ENCODE results near the gene BICD2.

GRCh38 chr9:92763721-92764380, 782 bp downstream of the BICD2 start:
- TF ChIP-seq, protein P1, sequence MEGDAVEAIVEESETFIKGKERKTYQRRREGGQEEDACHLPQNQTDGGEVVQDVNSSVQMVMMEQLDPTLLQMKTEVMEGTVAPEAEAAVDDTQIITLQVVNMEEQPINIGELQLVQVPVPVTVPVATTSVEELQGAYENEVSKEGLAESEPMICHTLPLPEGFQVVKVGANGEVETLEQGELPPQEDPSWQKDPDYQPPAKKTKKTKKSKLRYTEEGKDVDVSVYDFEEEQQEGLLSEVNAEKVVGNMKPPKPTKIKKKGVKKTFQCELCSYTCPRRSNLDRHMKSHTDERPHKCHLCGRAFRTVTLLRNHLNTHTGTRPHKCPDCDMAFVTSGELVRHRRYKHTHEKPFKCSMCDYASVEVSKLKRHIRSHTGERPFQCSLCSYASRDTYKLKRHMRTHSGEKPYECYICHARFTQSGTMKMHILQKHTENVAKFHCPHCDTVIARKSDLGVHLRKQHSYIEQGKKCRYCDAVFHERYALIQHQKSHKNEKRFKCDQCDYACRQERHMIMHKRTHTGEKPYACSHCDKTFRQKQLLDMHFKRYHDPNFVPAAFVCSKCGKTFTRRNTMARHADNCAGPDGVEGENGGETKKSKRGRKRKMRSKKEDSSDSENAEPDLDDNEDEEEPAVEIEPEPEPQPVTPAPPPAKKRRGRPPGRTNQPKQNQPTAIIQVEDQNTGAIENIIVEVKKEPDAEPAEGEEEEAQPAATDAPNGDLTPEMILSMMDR (IDR thresholded peaks at IDR 0.05; ENCODE audit: insufficient read depth, low read depth, low read length) = no peak
- no peak for TF ChIP-seq EZH2 (IDR thresholded peaks at IDR 0.05; ENCODE audit: insufficient read depth, low read length)
